ENCODE data around the gene GPATCH11. TPM values are rescaled to one million over a fixed set of nuclear protein-coding genes. Genes with fewer than 3 reads are reported as not detected.

Gene GPATCH11
- total RNA-seq: 1 to 10 TPM; 3.2 to 8.8 (median 6.9) TPM
- polyA plus RNA-seq: 1 to 10 TPM; 3.9 to 7.4 TPM
- long read RNA-seq, donor 1, partial matches to known transcripts: 2 of 3 reads
- long read RNA-seq, donor 1, other reads (novel, unspliced or antisense): 1 of 3 reads
- long read RNA-seq, donor 2, transcript GPATCH11-202 (9 exons, 3,906 nt): major isoform, 14 of 24 reads
- long read RNA-seq, donor 2, partial matches to known transcripts: 9 of 24 reads
- long read RNA-seq, donor 2, other reads (novel, unspliced or antisense): 0 of 24 reads
- long read RNA-seq, donor 3, transcript GPATCH11-201 (7 exons, 3,570 nt): minor isoform, 5 of 30 reads
- long read RNA-seq, donor 3, transcript GPATCH11-202 (9 exons, 3,906 nt): major isoform, 13 of 30 reads
- long read RNA-seq, donor 3, partial matches to known transcripts: 10 of 30 reads
- long read RNA-seq, donor 3, other reads (novel, unspliced or antisense): 2 of 30 reads

GRCh38 chr2:37083873-37084794, at the start of gene GPATCH11, which contains the start of gene HEATR5B:
Gene GPATCH11 (plus strand): TSS chr2:37084518. CDS start chr2:37088382, 3,864 bp downstream.
Gene HEATR5B (minus strand): TSS chr2:37084372. CDS start chr2:37083414, 958 bp downstream.
- intact Hi-C loops (cut with DNase I): no loop called here
- H3K36me3 ChIP-seq: no peaks in the 10 kb centered on the region
- 0% methylated on average over 74 of the region's 74 CpGs for WGBS, 3 donors
- H3K4me3 ChIP-seq: peak within 1 kb of the TSS; percentile 87
- peak within 1 kb of the TSS in 1 of 2 donors; percentile 14 for H3K27ac ChIP-seq
- no peaks in the 10 kb centered on the region for H3K9me3 ChIP-seq
- peak; percentile 93 to 96 (median 94) for DNase-seq
- peaks cover 6% of the 10 kb centered on the region for H3K4me1 ChIP-seq (ENCODE audit: insufficient read depth)
- no peaks in the 10 kb centered on the region for H3K27me3 ChIP-seq
- TF ChIP-seq POLR2A (IDR thresholded peaks at IDR 0.05) (peak; percentile 11), EP300 (IDR thresholded peaks at IDR 0.05) (no peak)

GRCh38 chr2:37037771-37038170, 46.5 kb upstream of the GPATCH11 start:
- intact Hi-C loops (cut with DNase I): no loop called here
- Histone ChIP-seq H3K27ac (no peak overlapping the region), H3K27me3 (no peaks in the 10 kb centered on the region), H3K36me3 (no peaks in the 10 kb centered on the region), H3K4me3 (no peak overlapping the region), H3K4me1 (ENCODE audit: insufficient read depth) (no peaks in the 10 kb centered on the region), H3K9me3 (no peaks in the 10 kb centered on the region)
- 88 to 96% (median 91%) methylated on average over 2 of the region's 2 CpGs for WGBS, 3 donors
- DNase-seq: no peak
- TF ChIP-seq CTCF (IDR thresholded peaks at IDR 0.05) (no peak), POLR2A (IDR thresholded peaks at IDR 0.05) (no peak), EP300 (IDR thresholded peaks at IDR 0.05) (no peak)

- H3K4me3 ChIP-seq: no peak overlapping the region
- no peak for TF ChIP-seq POLR2A (IDR thresholded peaks at IDR 0.05)
- no peak for TF ChIP-seq CTCF (IDR thresholded peaks at IDR 0.05)
- TF ChIP-seq EP300 (IDR thresholded peaks at IDR 0.05): no peak
- H3K27me3 ChIP-seq: no peaks in the 10 kb centered on the region
- H3K36me3 ChIP-seq: no peaks in the 10 kb centered on the region
- intact Hi-C loops (cut with DNase I): no loop called here
- no peak for DNase-seq
- no peaks in the 10 kb centered on the region for H3K9me3 ChIP-seq
- H3K4me1 ChIP-seq (ENCODE audit: insufficient read depth): no peaks in the 10 kb centered on the region
- 94 to 95% (median 95%) methylated on average over 3 of the region's 3 CpGs for WGBS, 3 donors
- H3K27ac ChIP-seq: no peak overlapping the region
These were observed 44.7 kb upstream of the GPATCH11 start for GRCh38 chr2:37039580-37039979.

DNA sequence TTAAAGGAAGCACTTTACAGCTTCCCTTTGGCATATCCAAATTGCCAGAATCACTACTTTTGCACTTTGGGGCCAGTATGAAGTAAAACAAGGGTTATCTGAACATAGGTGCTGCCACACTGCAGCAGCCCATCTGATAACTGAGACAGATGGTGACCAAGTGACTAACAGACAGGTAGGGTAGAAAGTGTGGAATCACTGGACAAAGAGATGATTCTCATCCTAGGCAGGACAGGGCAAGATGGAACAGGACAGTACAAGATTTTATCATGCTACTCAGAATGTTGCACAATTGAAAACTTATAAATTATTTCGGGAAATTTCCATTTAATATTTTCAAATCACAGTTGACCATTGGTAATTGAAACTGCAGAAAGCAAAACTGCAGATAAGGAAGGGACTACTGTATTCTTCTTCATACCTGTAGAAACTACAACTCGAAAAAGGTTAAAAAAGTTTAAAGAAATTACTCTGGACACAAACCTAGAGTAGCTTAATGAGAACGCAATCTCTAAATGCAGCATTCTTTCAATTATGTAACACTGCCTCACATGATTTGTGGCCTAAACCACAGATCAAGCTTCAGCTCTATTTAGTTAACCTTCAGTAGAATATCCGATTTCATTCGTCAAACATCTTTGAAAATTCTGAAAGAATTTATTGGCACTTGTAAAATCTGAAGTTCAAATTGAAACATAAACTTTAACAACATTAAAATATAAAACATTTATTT, 31.6 kb upstream of the GPATCH11 start:
- Histone ChIP-seq H3K4me3 (no peak overlapping the region), H3K36me3 (no peaks in the 10 kb centered on the region), H3K27me3 (no peaks in the 10 kb centered on the region), H3K9me3 (no peaks in the 10 kb centered on the region), H3K27ac (no peak overlapping the region), H3K4me1 (ENCODE audit: insufficient read depth) (no peaks in the 10 kb centered on the region)
- no peak for TF ChIP-seq POLR2A (IDR thresholded peaks at IDR 0.05)
- TF ChIP-seq CTCF (IDR thresholded peaks at IDR 0.05): no peak
- no peak for TF ChIP-seq EP300 (IDR thresholded peaks at IDR 0.05)
- DNase-seq: no peak
- WGBS, 3 donors: 84 to 87% (median 87%) methylated on average over 5 of the region's 5 CpGs
- intact Hi-C loops (cut with DNase I): no loop called here
